Peyer's patch (tissue), 4 donors: ENCODE measurements around the gene APOA5.

Experiments used
- CTCF ChIP-seq, 6 experiments: fragments of 450-650 bp in 4 of 6; fragments of 200-600 bp in 2 of 6; sonication (generic) in 1 of 6; IDR thresholded peaks; one replicate each; pipeline ENCODE4 v1.5.1; 2017 to 2019; ENCODE audit warnings: antibody characterized with exemption in 6 of 6, mild to moderate bottlenecking in 3 of 6, moderate library complexity in 1 of 6
- POLR2A ChIP-seq, 2 donors: fragments of 450-650 bp; IDR thresholded peaks; one replicate each; pipeline ENCODE4 v1.5.1; 2017; ENCODE audit warnings: antibody characterized with exemption in 2 of 2, mild to moderate bottlenecking in 2 of 2, moderate library complexity in 2 of 2

GRCh38 chr11:116811194-116811593 is 19.5 kb upstream of the APOA5 start:
- no peak for TF ChIP-seq CTCF (IDR thresholded peaks at IDR 0.05)
- TF ChIP-seq POLR2A (IDR thresholded peaks at IDR 0.05), result no peak
